DMS153 (cell line): Measurements from ENCODE around the gene EFCAB13.

ENCODE experiments used
- DNase-seq: peaks from one replicate; lab custom pipeline; 2025; lab: John Stamatoyannopoulos, UW

EFCAB13 gene

GRCh38 chr17:47323382-47324223 lies at the start of gene EFCAB13:
EFCAB13 (plus strand) TSS chr17:47323955; CDS start chr17:47328354, 4,399 bp downstream.
- peak; percentile 85 for DNase-seq

- DNase-seq = no peak
Observed at GRCh38 chr17:47274319-47275069, 49.3 kb upstream of the EFCAB13 start.

DNA sequence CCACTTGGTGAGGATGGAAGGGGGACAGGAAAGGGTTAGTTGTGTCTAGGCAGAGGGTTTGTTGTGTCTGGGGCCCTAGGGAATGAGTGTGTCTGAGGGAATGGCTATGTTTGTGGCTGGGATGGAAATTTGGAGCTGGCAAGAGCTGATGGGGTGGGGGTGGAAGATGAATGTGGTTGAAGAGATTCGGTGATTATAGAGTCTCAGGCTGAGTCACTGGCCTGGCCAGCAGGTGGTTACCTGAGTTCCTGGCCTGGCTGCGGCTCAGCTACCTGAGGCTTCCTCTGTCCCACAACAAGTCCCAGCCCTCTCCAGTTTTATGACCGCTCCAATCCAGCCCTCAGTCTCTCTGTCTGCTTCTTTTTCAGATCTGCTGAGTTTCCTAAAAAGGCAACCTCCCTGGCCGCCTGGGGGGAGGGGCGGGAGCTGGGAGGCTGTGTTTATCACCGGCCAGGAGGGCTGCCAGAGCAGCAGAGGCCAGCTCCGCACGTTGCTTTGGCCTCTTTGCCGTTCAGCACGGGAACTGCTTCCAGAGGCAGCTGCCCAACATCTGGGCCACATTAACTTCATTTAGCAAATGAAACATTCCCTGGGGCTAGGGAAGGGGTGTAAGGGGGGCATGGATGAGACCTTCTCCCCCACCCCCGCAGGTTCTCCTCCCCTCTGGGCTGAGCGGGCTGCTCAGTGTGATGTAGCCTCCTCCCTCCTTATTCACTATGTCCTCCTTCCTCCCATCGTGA lies 48.3 kb upstream of the EFCAB13 start:
- peak; percentile 86 for DNase-seq

GRCh38 chr17:47276444-47276843 lies 47.3 kb upstream of the EFCAB13 start:
- DNase-seq = no peak

GRCh38 chr17:47276868-47277267 lies 46.9 kb upstream of the EFCAB13 start:
- DNase-seq = peak; percentile 93

DNA sequence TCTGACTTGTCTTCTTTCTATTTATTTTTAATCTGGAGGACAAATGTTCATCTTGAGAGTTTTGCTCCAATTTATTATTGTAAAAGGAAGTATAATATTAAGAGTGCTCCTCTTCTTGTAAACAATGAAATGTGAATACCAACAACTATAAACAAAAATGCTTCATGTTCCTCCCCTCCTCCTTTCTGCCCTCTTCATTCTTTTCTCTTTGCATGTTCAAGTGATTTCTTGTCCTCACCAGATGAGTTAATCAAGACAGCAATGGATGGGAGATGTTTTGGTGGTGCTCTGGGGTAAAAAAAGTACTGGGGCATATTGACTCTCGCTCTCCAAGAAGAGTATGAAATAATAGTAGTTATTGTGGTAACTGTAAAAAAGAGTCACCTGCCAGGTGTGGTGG lies 45.8 kb upstream of the EFCAB13 start:
- DNase-seq = no peak

- no peak for DNase-seq
Observed at GRCh38 chr17:47278561-47278960, 45.2 kb upstream of the EFCAB13 start.

DNA sequence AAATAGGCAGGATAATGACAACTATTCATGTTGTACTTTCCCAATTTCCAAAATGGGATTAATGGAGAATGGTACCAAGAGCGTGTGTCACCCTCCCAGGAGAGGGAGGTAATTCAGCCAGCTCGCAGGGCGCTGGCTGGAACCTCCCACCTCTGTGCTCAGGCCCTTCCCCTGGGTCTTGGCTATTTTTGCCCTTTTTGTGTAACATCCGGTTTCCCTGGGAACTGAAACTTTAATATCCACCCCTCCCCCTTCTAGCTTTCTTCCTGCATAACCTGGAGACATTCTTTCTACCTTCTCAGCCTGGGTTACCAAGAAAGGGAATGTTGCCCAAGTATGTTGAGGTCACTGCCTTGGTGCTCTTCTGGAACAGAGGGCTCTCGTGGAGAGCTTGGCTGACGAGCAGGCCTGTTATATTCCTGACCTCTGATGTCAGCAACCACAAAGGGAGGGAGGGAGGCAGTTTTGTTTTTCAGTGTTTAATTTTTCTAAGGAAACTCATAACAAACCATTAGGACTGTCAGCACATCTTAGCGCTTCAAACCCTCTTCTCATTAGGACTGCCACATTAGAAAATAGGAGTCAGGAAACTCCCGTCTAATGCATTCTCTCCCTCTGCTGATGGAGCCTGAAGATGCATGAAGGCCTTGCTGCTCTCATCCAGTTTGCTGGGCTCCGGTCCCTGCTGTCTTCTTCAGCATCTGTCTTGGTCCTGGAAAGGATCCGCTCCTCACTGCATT lies 44.5 kb upstream of the EFCAB13 start:
- no peak for DNase-seq

GRCh38 chr17:47280072-47280811 lies 43.5 kb upstream of the EFCAB13 start:
- DNase-seq = no peak

- no peak for DNase-seq
Observed at GRCh38 chr17:47281216-47281615, 42.5 kb upstream of the EFCAB13 start.

DNA sequence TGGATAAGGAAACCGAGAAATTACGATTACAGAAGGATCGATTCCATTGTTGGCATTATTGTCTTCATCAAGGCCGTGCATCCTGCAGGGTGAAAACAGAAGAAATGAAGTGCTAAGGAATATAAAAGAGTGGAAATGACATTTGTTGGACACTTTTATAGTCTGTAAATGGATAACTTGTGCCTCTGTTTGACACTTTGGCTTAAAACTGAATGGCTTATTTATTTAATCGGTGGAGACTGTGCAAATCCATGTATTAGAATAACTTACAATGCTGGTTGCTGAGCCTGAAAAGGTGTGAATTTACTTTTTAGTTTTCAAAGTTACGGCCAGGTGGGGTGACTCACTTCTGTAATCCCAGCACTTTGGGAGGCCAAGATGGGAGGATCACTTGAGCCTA lies 38.8 kb upstream of the EFCAB13 start:
- DNase-seq = no peak

DNA sequence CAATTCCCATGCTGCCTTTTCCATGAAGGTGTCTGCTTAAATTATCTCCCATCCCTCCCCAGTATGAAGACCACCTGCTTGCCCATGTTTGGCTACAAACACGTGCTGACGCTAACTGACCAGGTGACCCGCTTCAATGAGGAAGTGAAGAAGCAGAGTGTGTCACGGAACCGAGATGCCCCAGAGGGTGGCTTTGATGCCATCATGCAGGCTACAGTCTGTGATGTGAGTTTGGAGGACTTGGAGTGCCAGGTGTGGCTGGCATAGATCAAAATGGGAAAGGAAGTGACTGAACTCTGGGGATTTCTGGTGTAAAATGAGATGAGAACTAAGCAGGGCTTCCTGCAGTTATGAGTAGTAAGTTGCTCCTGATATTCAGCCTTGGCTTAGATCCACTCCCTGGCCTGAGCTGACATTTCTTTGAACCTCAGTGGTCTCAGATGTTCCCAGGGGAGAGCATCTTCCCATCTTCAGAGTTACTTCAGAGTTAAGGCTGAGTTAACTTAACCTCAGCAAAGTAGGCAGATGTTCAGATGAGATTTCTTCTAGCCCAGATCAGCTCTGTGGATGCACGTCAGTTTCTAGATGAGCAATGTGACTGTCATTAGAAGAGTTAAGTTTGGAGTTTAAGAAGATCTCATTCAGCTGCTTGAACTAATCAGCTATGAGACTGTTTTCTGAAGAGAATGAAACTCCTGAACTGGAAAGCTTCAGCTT lies 37.4 kb upstream of the EFCAB13 start:
- no peak for DNase-seq

DNA sequence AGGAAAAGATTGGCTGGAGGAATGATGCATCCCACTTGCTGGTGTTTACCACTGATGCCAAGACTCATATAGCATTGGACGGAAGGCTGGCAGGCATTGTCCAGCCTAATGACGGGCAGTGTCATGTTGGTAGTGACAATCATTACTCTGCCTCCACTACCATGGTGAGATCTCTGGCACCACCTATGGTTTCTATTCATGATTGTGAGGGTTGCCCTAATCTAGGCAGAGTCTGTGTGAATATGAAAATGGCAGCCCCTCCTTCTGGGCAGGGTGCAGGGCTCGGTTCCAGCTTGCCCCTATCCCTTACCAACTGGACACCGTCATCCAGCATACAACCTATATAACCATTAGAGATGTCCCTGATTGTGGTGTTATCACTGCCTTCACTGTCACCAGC lies 36.7 kb upstream of the EFCAB13 start:
- no peak for DNase-seq

GRCh38 chr17:47287639-47288038 lies 36.1 kb upstream of the EFCAB13 start:
- DNase-seq = no peak

GRCh38 chr17:47288531-47289116 lies 35.1 kb upstream of the EFCAB13 start:
- no peak for DNase-seq

DNA sequence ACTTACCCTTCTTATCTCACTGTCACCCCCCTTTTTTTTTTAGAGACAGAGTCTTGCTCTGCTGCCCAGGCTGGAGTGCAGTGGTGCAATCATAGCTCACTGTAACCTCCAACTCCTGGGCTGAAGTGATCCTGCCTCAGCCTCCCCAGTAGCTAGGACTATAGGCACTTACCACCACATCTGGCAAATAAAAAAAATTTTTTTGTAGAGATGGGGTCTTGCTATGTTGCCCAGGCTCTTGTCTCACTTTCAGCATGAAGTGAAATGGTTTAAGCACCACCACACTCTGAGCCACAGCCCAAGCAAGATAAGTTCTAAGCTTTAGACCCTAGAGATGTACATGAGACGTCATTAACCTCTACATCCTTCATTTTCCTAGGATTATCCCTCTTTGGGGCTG lies 34.5 kb upstream of the EFCAB13 start:
- no peak for DNase-seq

GRCh38 chr17:47290870-47291241 lies 32.9 kb upstream of the EFCAB13 start:
- no peak for DNase-seq

DNA sequence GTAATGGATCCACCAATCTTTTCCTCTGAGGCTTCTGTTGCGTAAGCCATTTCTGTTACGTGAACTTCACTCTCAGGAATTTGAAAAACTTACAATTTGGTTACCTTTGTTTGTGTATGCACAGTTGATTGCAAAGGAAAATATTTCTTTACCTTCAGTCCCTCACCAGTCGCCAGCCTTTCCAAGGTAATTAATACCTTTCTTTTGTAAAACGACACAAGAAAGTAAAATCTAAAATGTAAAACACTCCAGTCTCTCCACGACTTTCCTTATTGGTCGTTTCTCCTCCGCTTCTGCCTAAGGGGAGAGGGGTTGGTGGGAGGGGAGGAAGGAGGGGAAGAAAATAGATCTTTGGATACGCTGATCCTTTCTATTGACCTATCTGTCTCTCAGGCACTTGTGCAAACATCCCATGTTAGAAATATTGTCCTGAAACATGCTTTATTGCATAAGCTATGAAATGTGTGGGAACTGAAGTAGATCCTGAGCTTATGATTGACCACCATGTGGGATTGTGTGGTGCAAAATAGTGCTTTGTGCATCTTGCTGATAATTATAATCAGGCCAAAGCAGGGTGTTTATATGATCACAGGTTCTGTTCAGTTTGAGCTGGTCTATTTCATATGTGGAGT lies 32.4 kb upstream of the EFCAB13 start:
- DNase-seq = no peak

GRCh38 chr17:47292206-47292605 lies 31.5 kb upstream of the EFCAB13 start:
- no peak for DNase-seq
